ENCODE results near the gene MTRR.

Gene MTRR

GRCh38 chr5:7845557-7845956 lies 23.4 kb upstream of the MTRR start:
- no peak overlapping the region for H3K27ac ChIP-seq (ENCODE audit: low read depth, low read length)
- no peak overlapping the region for H2BK5ac ChIP-seq (ENCODE audit: low read length)
- H3K23ac ChIP-seq (ENCODE audit: low read length): no peak overlapping the region
- no peak for DNase-seq
- H3K36me3 ChIP-seq (ENCODE audit: control insufficient read depth, insufficient read depth, low read length): no peaks in the 10 kb centered on the region
- H3K4me2 ChIP-seq (ENCODE audit: low read length): no peak overlapping the region
- H3K4ac ChIP-seq (ENCODE audit: low read depth, low read length): no peak overlapping the region
- H2AK5ac ChIP-seq (ENCODE audit: low read length): no peak overlapping the region
- no peak overlapping the region for H3K18ac ChIP-seq (ENCODE audit: low read length)
- H3K79me2 ChIP-seq (ENCODE audit: control insufficient read depth, insufficient read depth, low read length): no peaks in the 10 kb centered on the region
- no peaks in the 10 kb centered on the region for H3K79me1 ChIP-seq (ENCODE audit: low read length)
- no peaks in the 10 kb centered on the region for H3K4me1 ChIP-seq (ENCODE audit: control insufficient read depth, low read depth, low read length)
- H2BK15ac ChIP-seq (replicated peaks; ENCODE audit: low read depth): no peak overlapping the region
- no peaks in the 10 kb centered on the region for H3K27me3 ChIP-seq (ENCODE audit: insufficient read depth, low read length, poor library complexity)
- no CpG with 5 or more reads among the region's 7 CpGs for WGBS (ENCODE audit: extremely low coverage, insufficient coverage, low lambda C conversion rate)
- no peak overlapping the region for H3K56ac ChIP-seq (ENCODE audit: low read length)
- H4K8ac ChIP-seq (ENCODE audit: low read depth, low read length): no peak overlapping the region
- no peak overlapping the region for H3K4me3 ChIP-seq (ENCODE audit: low read length)
- H2BK120ac ChIP-seq (ENCODE audit: low read depth, low read length): no peak overlapping the region
- H4K5ac ChIP-seq (ENCODE audit: low read length): no peak overlapping the region
- no peak overlapping the region for H3K9ac ChIP-seq (ENCODE audit: low read length)

GRCh38 chr5:7846327-7846726 lies 22.6 kb upstream of the MTRR start:
- Histone ChIP-seq H3K4me1 (ENCODE audit: control insufficient read depth, low read depth, low read length) (no peaks in the 10 kb centered on the region), H4K8ac (ENCODE audit: low read depth, low read length) (no peak overlapping the region), H3K79me2 (ENCODE audit: control insufficient read depth, insufficient read depth, low read length) (no peaks in the 10 kb centered on the region), H2BK120ac (ENCODE audit: low read depth, low read length) (no peak overlapping the region), H3K4me2 (ENCODE audit: low read length) (no peak overlapping the region), H2BK5ac (ENCODE audit: low read length) (no peak overlapping the region), H3K36me3 (ENCODE audit: control insufficient read depth, insufficient read depth, low read length) (no peaks in the 10 kb centered on the region), H3K9ac (ENCODE audit: low read length) (no peak overlapping the region), H4K5ac (ENCODE audit: low read length) (no peak overlapping the region), H2BK15ac (replicated peaks; ENCODE audit: low read depth) (no peak overlapping the region), H3K27ac (ENCODE audit: low read depth, low read length) (no peak overlapping the region), H3K79me1 (ENCODE audit: low read length) (no peaks in the 10 kb centered on the region), H3K27me3 (ENCODE audit: insufficient read depth, low read length, poor library complexity) (no peaks in the 10 kb centered on the region), H3K4ac (ENCODE audit: low read depth, low read length) (no peak overlapping the region), H3K4me3 (ENCODE audit: low read length) (no peak overlapping the region), H3K23ac (ENCODE audit: low read length) (no peak overlapping the region), H3K56ac (ENCODE audit: low read length) (no peak overlapping the region), H3K18ac (ENCODE audit: low read length) (no peak overlapping the region), H2AK5ac (ENCODE audit: low read length) (no peak overlapping the region)
- DNase-seq: no peak
- no CpG with 5 or more reads among the region's 5 CpGs for whole genome bisulfite sequencing (ENCODE audit: extremely low coverage, insufficient coverage, low lambda C conversion rate)

- Histone ChIP-seq H2AK5ac (ENCODE audit: low read length) (no peak overlapping the region), H3K9ac (ENCODE audit: low read length) (no peak overlapping the region), H4K8ac (ENCODE audit: low read depth, low read length) (no peak overlapping the region), H3K27ac (ENCODE audit: low read depth, low read length) (no peak overlapping the region), H3K23ac (ENCODE audit: low read length) (no peak overlapping the region), H2BK5ac (ENCODE audit: low read length) (no peak overlapping the region), H3K4me2 (ENCODE audit: low read length) (no peak overlapping the region), H3K56ac (ENCODE audit: low read length) (no peak overlapping the region), H2BK15ac (replicated peaks; ENCODE audit: low read depth) (no peak overlapping the region), H2BK120ac (ENCODE audit: low read depth, low read length) (no peak overlapping the region), H3K79me1 (ENCODE audit: low read length) (no peaks in the 10 kb centered on the region), H3K4me3 (ENCODE audit: low read length) (no peak overlapping the region), H3K4ac (ENCODE audit: low read depth, low read length) (no peak overlapping the region), H3K4me1 (ENCODE audit: control insufficient read depth, low read depth, low read length) (no peaks in the 10 kb centered on the region), H3K18ac (ENCODE audit: low read length) (no peak overlapping the region), H3K27me3 (ENCODE audit: insufficient read depth, low read length, poor library complexity) (no peaks in the 10 kb centered on the region), H4K5ac (ENCODE audit: low read length) (no peak overlapping the region), H3K36me3 (ENCODE audit: control insufficient read depth, insufficient read depth, low read length) (no peaks in the 10 kb centered on the region), H3K79me2 (ENCODE audit: control insufficient read depth, insufficient read depth, low read length) (no peaks in the 10 kb centered on the region)
- no CpG with 5 or more reads among the region's 2 CpGs for WGBS (ENCODE audit: extremely low coverage, insufficient coverage, low lambda C conversion rate)
- DNase-seq: no peak
Measured at GRCh38 chr5:7848296-7848695, 20.7 kb upstream of the MTRR start.

- H4K8ac ChIP-seq (ENCODE audit: low read depth, low read length): no peak overlapping the region
- WGBS (ENCODE audit: extremely low coverage, insufficient coverage, low lambda C conversion rate): no CpG with 5 or more reads among the region's 44 CpGs
Measured at GRCh38 chr5:7849681-7850394, 19.1 kb upstream of the MTRR start.

GRCh38 chr5:7850395-7851239 lies 18.3 kb upstream of the MTRR start, which contains the start of gene CFAP90:
TSS of gene CFAP90 (minus strand) at chr5:7851133. CDS start at chr5:7851021, 112 bp downstream.
- Histone ChIP-seq H3K4me2 (ENCODE audit: low read length) (peak within 1 kb of the TSS; percentile 90), H3K79me1 (ENCODE audit: low read length) (no peaks in the 10 kb centered on the region), H3K79me2 (ENCODE audit: control insufficient read depth, insufficient read depth, low read length) (no peaks in the 10 kb centered on the region), H3K27me3 (ENCODE audit: insufficient read depth, low read length, poor library complexity) (no peaks in the 10 kb centered on the region), H2BK5ac (ENCODE audit: low read length) (no peak within 1 kb of the TSS), H3K27ac (ENCODE audit: low read depth, low read length) (peak within 1 kb of the TSS; percentile 55), H2BK15ac (replicated peaks; ENCODE audit: low read depth) (no peak within 1 kb of the TSS), H4K5ac (ENCODE audit: low read length) (no peak within 1 kb of the TSS), H3K18ac (ENCODE audit: low read length) (peak within 1 kb of the TSS; percentile 33), H3K4ac (ENCODE audit: low read depth, low read length) (no peak within 1 kb of the TSS), H3K4me1 (ENCODE audit: control insufficient read depth, low read depth, low read length) (no peaks in the 10 kb centered on the region), H3K56ac (ENCODE audit: low read length) (peak within 1 kb of the TSS; percentile 89), H3K9ac (ENCODE audit: low read length) (peak within 1 kb of the TSS; percentile 78), H2AK5ac (ENCODE audit: low read length) (no peak within 1 kb of the TSS), H3K36me3 (ENCODE audit: control insufficient read depth, insufficient read depth, low read length) (no peaks in the 10 kb centered on the region), H3K23ac (ENCODE audit: low read length) (peak within 1 kb of the TSS; percentile 94), H2BK120ac (ENCODE audit: low read depth, low read length) (no peak within 1 kb of the TSS), H4K8ac (ENCODE audit: low read depth, low read length) (no peak within 1 kb of the TSS), H3K4me3 (ENCODE audit: low read length) (peak within 1 kb of the TSS; percentile 55)
- peak; percentile 95 for DNase-seq
- no CpG with 5 or more reads among the region's 76 CpGs for WGBS (ENCODE audit: extremely low coverage, insufficient coverage, low lambda C conversion rate)

More at GRCh38 chr5:7849681-7850394, 19.1 kb upstream of the MTRR start:
- Histone ChIP-seq H3K4me1 (ENCODE audit: control insufficient read depth, low read depth, low read length) (no peaks in the 10 kb centered on the region), H3K4me3 (ENCODE audit: low read length) (peak overlapping the region; percentile 55), H3K23ac (ENCODE audit: low read length) (no peak overlapping the region), H2BK15ac (replicated peaks; ENCODE audit: low read depth) (no peak overlapping the region), H3K27me3 (ENCODE audit: insufficient read depth, low read length, poor library complexity) (no peaks in the 10 kb centered on the region), H2BK120ac (ENCODE audit: low read depth, low read length) (no peak overlapping the region), H4K5ac (ENCODE audit: low read length) (no peak overlapping the region), H3K79me1 (ENCODE audit: low read length) (no peaks in the 10 kb centered on the region), H3K36me3 (ENCODE audit: control insufficient read depth, insufficient read depth, low read length) (no peaks in the 10 kb centered on the region), H2BK5ac (ENCODE audit: low read length) (no peak overlapping the region), H3K9ac (ENCODE audit: low read length) (peak overlapping the region; percentile 67), H3K4ac (ENCODE audit: low read depth, low read length) (no peak overlapping the region), H3K79me2 (ENCODE audit: control insufficient read depth, insufficient read depth, low read length) (no peaks in the 10 kb centered on the region), H3K27ac (ENCODE audit: low read depth, low read length) (no peak overlapping the region), H2AK5ac (ENCODE audit: low read length) (no peak overlapping the region), H3K4me2 (ENCODE audit: low read length) (peak overlapping the region; percentile 90), H3K56ac (ENCODE audit: low read length) (peak overlapping the region; percentile 80), H3K18ac (ENCODE audit: low read length) (no peak overlapping the region)
- peak; percentile 80 for DNase-seq

All from mesendoderm (in vitro differentiated cells).